Adrenal gland (tissue), 5 donors: ENCODE data around the gene CCL16.

Experiments
- CTCF ChIP-seq, 6 experiments: fragments of 450-650 bp in 4 of 6; fragments of 200-600 bp in 2 of 6; sonication (generic) in 1 of 6; IDR thresholded peaks; 1 replicate in 5 of 6; 2 replicates in 1 of 6; pipeline versions ENCODE4 v1.5.1 to v1.8.0; 2016 to 2021; ENCODE audit warnings: antibody characterized with exemption in 6 of 6, mild to moderate bottlenecking in 2 of 6, moderate library complexity in 1 of 6
- POLR2A ChIP-seq, 2 donors: fragments of 450-650 bp; IDR thresholded peaks; one replicate each; pipeline ENCODE4 v1.6.1; 2017; ENCODE audit warnings: antibody characterized with exemption in 2 of 2, mild to moderate bottlenecking in 2 of 2, moderate library complexity in 1 of 2
- donor health status: DM: no; HTN: no; CAD: no.

- TF ChIP-seq CTCF (IDR thresholded peaks at IDR 0.05) (no peak), POLR2A (IDR thresholded peaks at IDR 0.05) (no peak)
These were observed 45.2 kb downstream of the CCL16 start for GRCh38 chr17:35936063-35936462.
